Hepatic stellate cell (primary cell): ENCODE measurements around the gene MTREX.
A peak's percentile ranks its signal among the peaks of the same experiment; 100 is the strongest.
"Not testable (repeated sequence)": the region's sequence is repeated elsewhere in the genome, so short reads cannot be mapped to it uniquely, and the experiment has no call there.

Source experiments
- DNase-seq: peaks from one replicate; pipeline ENCODE4 v3.0.0; 2011; ENCODE audit warnings: low spot score

Gene MTREX

DNA sequence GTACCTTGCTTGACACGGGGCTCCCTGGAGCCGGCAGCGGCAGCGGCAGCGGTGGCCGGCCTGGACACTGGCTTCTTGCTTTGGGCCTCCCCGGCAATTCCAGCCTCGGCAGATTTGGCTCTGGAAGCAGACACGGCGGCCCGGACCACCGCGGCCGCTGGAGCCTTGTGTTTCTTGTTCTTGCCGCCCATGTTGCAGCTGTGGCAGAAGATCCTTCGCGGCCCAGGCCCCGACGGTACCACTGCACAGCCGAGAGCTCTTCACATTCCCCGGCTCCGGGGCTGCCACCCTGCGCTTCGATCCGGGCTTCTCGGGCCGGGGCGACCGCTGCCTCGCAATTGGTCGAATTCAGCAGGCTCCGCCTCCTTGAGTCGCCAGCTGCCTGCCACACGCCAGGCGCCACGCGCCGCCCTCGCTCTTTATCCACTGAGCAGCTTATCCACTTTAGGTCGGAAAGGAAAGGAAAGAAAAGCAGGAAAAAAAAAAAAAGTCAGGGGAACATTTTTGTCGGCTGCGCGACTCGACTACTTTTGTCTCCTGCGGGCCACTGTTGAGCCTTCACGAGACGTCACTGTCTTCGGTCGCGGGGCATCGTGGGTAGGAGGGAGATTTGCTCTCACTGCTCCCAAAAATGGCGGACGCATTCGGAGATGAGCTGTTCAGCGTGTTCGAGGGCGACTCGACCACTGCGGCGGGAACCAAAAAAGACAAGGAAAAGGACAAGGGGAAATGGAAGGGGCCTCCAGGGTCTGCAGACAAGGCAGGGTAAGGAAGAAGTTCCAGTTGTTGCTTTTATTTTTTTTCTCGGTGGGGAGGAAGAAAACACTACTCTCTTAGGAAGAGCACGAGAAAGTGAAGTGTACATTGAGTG, at the start of gene MTREX, which contains the start of gene DHX29:
Gene MTREX (plus strand): TSS at position 607 of the 871 bp plus-strand sequence. CDS start 25 bp downstream, at position 632.
Gene DHX29 (minus strand): TSS at position 312 of the 871 bp plus-strand sequence. CDS start 121 bp downstream, at position 191.
- peak; percentile 90 for DNase-seq

DNA sequence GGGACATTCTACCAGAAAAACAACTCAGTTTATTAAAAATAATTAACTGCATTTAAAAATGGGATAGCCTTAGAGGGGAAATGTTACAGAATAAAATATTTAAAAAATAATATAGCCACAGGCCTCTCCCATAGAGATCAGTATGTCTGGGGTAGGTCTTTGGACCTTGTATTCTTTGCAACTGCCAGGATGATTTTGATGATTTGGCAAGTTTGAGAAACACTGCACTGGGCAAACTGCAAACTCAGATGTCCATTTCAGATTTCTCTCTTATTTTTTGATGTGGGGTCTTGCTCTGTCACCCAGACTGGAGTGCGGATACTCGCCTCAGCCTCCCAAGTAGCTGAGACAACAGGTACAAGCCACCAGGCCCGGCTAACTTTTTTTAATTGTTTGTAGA, 49.5 kb upstream of the MTREX start:
- DNase-seq, result no peak

DNA sequence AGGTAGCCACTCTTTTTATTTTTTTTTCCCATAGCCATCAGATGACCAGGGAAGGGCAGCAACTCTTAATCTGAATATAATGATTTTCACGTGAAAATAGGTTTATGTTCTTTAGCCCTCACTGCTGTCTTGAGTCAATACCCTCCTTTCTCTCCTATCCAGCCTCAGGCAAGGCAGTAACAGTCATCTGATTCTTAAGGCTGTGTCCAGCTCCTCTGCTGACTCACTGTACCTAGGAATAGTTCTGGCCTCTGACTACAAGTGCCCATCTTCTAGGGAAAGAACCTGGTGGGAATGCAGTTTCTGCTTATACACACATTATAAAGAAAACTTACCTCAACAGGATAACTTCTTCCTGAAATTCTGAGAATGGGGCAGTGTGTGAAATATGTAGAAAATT, 31.0 kb upstream of the MTREX start:
- DNase-seq, result peak; percentile 1

DNA sequence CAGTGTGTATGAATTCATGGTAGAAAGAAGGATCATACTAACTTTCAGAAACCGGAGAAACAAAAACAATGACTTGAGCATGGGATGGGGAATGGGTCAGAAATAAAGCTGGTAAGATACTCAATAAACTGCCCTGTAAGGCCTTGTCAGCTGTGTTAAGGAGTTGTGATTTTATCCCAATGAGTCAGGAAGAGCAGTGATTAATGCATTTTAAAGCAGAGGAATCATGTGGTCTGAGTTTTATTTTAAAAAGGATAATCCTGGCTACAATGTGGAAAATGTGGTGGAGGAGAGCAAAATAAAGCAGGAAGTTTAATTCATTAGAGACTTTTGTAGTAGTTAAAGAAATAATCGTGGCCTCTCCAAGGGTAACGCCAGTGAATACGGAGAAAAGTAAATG, 29.0 kb upstream of the MTREX start:
- peak; percentile 24 for DNase-seq

DNA sequence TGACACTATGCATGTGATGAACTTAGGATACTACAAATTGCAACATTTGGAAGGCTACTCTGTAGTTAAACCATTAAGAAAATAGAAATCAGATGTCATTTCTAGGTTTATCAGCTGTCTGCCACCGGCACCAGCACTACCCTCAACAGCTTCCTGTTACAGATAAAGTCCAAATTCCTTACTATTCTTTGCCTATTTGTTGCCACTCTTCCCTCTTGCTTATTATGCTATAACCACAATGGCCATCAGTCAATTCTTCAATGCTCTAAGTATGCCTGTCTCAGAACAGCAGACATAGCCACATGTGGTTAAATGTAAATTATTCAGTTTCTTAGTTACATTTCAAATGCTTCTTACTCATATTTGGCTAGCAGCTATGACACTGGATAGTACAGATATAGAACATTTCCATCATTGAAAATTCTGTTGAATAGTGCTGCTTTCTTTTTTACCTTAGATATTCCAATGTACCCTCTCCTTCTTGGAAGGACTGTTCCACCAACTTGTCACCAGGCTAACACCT, 21.3 kb upstream of the MTREX start:
- no peak for DNase-seq

DNA sequence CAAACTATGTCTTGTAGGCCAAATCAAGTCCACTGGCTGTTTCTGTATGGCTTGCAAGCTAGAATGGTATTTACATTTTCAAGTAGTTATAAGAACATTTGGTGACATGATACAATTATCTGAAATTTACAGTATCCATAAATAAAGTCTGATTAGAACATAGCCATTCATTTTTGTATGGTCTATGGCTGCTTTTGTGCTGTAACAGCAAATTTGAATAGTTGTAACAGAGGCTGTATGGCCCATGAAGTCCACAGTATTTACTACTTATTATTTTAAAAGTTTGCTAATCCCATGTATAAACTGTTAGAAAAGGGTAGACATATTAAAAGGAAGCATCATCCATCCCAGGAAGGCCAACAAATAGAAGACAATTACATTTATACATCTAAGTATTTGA, 18.0 kb upstream of the MTREX start:
- DNase-seq, result no peak

DNA sequence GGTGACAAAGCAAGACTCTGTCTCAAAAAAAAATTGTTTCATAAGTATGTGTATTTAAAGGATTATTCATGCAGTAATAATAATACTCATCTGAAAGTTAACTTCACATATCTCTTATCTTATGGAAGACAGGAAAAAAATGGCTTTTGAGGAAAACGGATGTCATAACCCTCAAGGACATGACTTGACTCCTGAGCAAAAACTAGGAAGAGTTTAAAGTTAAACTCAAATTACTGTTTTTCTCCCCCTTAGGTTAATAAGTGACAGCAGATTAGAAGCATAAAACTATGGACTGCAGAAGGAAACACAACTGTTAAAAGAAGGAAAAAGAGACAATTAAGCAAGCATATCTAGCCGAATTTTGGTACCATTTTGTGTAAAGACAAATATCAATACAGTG, 16.8 kb upstream of the MTREX start:
- DNase-seq, result no peak

DNA sequence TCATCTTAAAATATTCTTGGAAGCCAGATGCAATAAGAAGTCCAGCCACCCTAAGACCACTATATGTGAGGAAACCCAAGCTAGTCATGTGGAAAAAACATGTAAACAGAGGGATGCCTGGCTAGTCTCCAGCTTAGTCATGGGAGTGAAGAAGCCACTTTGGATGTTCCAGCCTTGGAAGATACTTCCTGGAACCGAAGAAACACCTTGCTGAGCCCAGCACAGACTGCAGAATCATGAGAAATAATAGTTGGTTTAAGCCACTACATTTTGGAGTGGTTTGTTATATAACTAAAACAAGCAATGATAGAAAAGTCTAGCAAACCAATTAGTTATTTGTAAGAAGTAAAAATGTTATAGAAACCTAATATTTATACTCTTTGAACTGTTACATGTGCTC, 12.9 kb upstream of the MTREX start:
- DNase-seq, result no peak

DNA sequence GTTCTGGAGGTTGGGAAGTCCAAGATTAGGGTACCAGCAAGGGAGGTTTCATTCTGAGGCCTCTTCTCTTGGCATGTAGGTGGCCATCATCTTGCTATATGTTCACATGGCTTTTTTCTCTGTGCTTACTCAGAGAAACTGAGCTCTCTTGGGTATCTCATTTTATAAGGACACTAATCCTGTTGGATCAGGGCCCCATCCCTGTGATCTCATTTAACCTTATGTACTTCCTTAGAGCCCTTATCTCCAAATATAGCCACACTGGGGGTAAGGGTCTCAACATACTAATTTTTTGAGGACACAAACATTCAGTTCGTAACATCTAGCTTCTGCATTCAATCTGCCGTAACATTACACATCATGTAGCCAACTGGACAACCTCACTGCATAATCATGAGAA, 6.9 kb upstream of the MTREX start:
- DNase-seq, result no peak

DNA sequence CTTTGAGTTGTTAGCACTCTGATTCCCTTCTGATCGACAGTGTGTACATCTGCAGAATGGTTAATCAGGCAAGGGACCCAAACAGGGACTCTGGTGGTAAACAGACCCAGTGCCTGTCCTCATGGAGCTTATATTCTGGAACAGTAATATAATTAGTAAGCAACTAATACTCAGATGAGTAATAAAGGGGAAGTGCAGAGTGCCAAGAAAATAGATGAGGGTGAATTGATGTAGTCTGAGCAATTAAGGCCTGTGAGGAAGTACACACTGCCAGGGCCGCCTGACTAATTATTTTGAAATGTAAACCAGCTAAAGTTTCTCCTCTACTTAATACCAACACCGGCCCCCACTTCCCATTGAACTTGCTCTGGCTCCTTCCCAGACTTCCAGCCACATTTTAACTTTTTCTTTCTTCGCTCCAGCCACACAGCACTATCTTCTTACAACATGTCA, 4.5 kb upstream of the MTREX start:
- DNase-seq, result peak; percentile 23

DNA sequence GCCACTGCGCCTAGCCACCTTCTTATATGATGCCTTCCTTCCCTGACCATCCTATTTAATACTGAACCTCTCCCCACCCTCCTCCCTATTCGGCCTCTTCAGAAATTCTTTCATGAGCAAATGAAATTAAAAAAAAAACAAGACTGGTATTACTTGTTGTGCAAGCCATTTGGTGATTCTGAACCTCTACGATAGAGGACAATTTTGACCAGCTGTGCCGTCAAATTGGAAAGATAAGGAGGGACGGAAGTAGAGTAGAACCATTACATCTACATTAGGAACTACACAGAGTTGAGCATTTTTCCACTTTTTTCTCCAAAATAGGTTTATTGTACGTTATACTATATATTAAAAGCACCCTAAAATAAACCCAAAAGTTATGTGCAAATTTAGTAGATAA, 3.2 kb upstream of the MTREX start:
- DNase-seq, result no peak

DNA sequence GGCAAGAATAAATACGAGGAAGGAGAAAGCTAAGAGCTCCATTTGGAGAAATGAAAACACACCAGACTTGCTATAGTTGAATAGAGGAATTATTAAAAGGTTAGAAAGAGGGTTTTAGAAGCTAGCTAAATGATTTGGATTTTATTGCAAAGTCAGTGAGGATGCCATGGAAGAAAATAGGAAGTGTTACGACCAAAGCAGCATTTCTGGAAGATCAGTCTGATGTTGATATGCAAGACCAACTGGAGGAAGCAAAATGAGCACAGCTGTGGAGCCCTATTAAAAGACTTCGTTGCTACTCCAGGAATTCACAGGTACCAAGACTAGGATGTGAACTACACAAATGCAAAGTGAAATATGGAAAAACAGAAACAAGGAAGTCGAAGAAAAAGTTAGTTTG, 2.4 kb upstream of the MTREX start:
- no peak for DNase-seq

DNA sequence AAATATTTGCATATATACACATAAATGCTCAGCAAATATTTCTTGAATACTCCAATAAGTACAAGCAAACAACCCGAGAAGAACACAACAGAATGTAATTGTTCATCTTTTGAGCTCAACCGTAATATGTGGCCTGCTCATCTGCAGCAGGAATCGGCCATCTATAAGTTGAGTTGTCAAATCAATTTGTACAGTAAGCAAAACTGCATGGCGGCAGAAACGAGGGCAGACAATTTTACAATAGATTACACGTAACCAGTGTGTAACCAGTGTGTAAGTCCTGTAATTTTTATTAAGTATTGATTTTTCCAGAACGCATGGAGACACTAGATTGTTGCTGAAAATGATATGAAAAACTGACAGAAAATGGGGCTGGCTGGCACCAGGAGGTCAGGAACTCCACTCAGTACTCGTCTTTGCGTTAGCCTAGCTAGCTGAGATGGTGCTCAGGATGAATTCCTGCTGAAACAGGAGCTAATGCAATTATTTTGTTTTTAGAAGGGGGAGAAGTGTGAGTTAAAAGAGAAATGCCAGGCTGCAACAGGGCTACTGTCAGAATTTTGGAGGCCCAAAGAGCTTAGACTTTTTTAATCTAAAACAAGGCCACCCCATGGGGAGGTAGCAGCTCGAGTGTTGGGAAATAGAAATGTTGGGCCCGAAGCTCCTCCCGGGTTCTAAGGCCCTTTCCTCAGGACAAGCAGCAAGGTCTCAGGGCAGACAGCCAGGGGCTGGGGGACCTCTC, 977 bp upstream of the MTREX start:
- peak; percentile 22 for DNase-seq

DNA sequence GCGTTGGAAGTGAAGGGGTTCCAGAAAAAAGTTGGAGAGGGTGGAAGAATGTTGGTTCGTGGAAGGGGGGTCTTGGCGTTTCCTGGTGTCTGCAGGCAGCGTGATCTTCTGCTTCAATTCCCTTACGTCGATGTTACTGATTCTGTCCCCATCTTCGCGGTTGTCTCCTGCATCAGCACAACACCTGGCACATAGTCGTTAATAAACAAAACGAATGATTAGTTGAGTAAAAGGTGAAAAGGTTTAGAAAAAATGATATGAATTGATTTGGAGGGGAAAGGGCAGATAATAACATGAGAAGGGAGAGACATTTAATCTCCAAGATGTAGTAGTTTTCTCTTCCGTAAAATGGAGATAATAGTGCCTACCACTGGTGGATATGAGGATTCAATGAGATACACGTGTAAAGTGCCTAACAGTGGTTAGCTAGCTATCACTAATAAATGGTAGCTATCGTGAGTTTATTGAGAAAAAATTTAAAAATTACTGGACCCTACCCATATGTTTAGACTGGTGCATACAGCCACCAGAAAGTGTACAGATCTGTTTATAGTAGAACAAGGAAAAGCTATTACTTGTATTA, 556 bp downstream of the MTREX start:
- DNase-seq, result peak; percentile 17

DNA sequence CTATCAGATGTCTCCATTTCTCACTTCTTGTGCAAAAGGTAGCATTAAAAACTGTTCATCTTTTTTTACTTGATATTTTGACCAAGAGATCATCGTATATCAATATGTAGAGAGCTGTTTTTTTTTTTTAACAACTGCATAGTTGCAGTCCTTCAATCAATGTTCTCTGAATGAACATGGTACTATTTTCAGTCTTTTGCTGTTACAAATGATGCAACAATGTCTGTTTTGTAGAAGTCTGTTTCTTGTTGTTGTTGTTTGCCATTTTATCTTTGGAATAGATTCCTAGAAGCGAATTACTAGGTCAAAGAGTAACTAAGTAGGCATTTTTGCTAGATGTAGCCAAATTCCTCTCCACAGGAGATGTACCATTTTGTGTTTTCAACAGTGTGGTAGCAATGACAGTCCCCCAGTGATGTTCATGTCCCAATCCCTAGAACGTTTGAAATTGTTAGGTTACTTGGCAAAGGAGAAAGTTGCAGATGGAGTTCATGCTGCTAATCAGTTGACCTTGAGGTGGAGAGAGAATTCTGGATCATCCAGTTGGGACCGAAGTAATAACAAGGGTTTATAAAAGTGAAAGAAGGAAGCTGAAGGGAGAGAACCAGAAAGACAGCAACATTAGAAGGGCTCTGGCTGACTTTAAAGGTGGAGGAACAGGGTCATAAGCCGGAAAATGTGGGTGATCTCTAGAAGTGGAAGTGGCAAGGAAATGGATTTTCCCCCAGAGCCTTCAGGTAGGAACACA, 6.3 kb downstream of the MTREX start:
- DNase-seq, result no peak

DNA sequence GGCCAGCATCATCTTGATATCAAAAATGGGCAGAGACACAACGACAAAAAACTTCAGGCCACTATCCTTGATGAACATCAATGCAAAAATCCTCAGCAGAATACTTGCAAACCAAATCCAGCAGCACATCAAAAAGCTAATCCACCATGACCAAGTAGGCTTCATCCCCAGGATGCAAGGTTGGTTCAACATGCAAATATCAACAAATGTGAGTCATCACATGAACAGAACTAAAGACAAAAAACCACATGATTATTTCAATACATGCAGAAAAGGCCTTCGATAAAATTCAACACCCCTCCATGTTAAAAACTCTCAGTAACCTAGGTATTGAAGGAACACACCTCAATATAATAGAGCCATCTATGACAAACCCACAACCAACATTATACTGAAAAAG, 8.5 kb downstream of the MTREX start:
- DNase-seq, result no peak

DNA sequence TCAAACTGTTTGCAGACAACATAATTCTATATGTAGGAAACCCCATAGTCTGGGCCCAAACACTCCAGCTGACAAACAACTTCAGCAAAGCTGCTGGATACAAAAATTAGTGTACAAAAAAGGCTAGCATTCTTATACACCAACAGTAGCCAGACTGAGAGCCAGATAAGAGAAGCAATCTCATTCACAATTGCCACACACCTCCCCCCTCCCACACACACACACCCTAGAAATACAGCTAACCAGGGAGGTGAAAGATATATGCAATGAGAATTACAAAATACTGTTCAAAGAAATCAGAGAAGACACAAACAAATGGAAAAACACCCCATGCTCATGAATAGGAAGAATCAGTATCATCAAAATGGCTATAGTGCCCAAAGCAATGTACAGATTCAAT, 9.0 kb downstream of the MTREX start:
- no peak for DNase-seq

DNA sequence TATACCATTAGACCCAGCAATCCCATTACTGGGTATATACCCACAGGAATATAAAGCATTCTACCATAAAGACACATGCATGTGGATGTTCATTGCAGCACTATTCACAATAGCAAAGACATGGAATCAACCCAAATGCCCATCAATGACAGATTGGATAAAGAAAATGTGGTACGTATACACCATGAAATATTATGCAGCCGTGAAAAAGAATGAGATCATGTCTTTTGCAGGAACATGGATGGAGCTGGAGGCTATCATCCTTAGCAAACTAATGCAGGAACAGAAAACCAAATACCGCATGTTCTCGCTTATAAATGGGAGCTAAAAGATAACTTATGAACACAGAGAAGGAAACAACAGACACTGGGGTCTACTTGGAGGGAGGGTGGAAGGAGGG, 10.4 kb downstream of the MTREX start:
- not testable (repeated sequence) for DNase-seq

DNA sequence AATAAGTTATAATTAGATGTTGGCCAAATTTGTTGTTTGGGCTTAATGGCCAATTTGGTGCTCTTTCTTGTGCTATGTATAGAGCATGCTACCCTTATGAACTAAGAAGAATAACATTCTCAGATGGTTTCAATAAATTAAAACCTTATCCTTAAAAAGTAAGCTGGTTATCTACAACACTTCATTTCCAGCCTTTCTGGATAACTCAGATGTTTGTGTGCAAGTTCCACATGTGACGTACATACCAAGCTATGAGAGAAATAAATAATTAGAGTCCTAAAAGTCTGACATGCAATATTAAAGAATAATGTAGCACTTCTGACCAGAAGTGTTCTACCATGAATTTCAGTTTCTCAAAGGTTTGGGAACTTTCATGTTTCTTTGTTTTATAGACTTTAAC, 11.7 kb downstream of the MTREX start:
- no peak for DNase-seq

DNA sequence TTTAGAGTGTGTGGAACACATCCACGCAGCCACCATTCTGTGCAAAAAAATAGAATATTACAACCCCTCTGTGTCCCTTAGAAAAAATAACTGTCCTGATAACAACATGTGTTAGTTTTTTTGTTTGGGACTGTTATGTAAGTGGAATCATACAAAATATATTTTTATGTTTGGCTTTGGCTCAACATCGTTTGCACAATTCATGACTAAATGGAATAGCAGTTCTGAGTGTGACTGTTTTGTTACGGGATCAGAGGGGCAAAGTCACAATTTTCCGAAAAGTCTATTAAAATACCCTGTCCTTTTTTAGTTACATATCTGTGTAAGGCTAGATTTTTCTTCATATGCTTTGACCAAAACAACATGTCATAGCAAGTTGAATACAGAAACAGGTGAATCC, 12.8 kb downstream of the MTREX start:
- no peak for DNase-seq

DNA sequence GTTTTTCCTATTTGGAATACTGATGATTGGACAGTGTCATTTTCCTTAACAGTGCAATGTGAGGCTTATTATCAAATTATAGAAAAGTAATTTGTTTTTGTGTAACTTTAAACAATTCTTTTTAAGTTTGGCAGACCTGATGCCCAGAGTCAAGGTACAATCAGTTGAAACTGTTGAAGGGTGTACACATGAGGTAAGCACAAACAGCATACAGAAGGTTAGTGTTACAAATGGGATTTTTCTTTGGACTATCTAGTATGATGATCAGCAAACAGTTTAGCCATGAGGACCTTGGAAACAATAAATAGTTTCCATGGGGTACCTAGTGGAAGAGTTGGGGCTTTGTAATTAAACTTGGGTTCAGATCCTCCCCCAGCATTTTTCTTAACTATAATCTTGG, 16.2 kb downstream of the MTREX start:
- no peak for DNase-seq
